T-helper 17 cell (primary cell): ENCODE measurements around the gene AGK. TPM values are rescaled to one million over a fixed set of nuclear protein-coding genes. Genes with fewer than 3 reads are reported as not detected.
A peak's percentile ranks its signal among the peaks of the same experiment; 100 is the strongest.
"Not testable (repeated sequence)": the region's sequence is repeated elsewhere in the genome, so short reads cannot be mapped to it uniquely, and the experiment has no call there.

ENCODE experiments used
- ATAC-seq: fragments of 150-1000 bp; cut with Tn5 transposase; 2 replicates; pipeline ENCODE4 v1.10.0; 2021; ENCODE audit warnings: mild to moderate bottlenecking, moderate library complexity
- DNase-seq, 3 donors: peaks; one replicate each; pipeline versions ENCODE4 v3.0.0 to v3.0.0-alpha.2; 2020 to 2021
- H3K9me3 ChIP-seq: one replicate; pipeline ENCODE4 v1.7.0; 2013; ENCODE audit warnings: low read length, mild to moderate bottlenecking; ENCODE audit not compliant: control insufficient read depth, poor library complexity, severe bottlenecking
- H3K27ac Mint-ChIP-seq: one replicate; pipeline ENCODE4 v1.8.0; 2022; ENCODE audit warnings: mild to moderate bottlenecking, moderate library complexity, mixed read lengths
- H3K27me3 Mint-ChIP-seq: one replicate; pipeline ENCODE4 v1.8.0; 2022; ENCODE audit warnings: mixed read lengths
- H3K36me3 Mint-ChIP-seq: one replicate; pipeline ENCODE4 v1.8.0; 2022; ENCODE audit warnings: low read depth, mixed read lengths
- H3K4me1 Mint-ChIP-seq: one replicate; pipeline ENCODE4 v1.8.0; 2022; ENCODE audit warnings: mild to moderate bottlenecking, mixed read lengths
- H3K4me3 Mint-ChIP-seq: one replicate; pipeline ENCODE4 v1.8.0; 2022; ENCODE audit warnings: mild to moderate bottlenecking, moderate library complexity, mixed read lengths
- total RNA-seq, 4 donors: library from RNA in 2 of 4; stranded (reverse) in 2 of 4; gene quantifications; one replicate each; pipeline ENCODE4 v1.2.3 and lab custom pipeline; 2022 to 2026

AGK gene
- total RNA-seq, 2 donors from 2014 or later, result 25.9 to 27.4 TPM

DNA sequence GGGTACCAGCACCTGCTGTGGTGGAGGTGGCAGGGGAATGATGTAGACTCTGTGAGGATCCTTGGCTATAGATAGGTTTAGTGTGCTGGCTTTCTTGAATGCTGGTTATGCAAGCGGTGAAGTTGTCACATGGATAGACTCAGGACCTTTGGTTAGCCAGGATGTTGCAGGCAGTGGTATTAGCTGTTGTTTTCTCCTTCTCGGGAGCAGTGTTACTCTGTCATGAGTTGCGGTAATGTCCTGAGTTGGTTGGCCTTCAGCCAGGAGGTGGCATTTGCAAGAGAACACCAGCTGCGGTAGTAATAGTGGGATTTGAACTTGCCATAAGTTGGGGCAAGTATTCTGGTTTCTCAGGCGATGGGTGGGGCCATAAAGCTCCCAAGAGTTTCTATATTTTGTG lies 10.8 kb downstream of the AGK start:
- H3K4me1 Mint-ChIP-seq, result peaks cover 34% of the 10 kb centered on the region
- no peaks in the 10 kb centered on the region for H3K27me3 Mint-ChIP-seq
- peaks cover 28% of the 10 kb centered on the region for H3K36me3 Mint-ChIP-seq
- DNase-seq (no peak), ATAC-seq (no peak)
- H3K4me3 Mint-ChIP-seq, result no peak overlapping the region
- H3K9me3 ChIP-seq, result peaks cover 3% of the 10 kb centered on the region
- peak overlapping the region; percentile 24 for H3K27ac Mint-ChIP-seq

DNA sequence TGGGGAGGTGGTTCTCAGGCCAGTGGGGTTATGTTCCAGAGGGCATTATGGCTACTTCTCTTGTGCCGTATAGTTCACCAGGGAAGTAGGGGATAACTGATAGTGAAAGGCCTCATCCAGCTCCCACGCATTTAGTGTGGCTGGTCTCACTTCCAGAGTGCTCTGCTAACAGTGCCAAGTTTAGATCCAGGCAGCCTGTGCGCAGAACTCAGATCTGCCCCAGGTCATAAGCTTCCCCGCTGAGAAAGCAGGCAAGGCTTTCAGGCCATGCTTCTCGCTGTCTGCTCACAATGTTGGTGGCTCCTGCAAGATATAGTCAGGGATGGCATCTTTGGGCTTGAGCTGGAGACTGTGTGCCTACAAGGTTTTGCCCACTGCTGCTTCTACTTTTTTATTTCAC lies 11.3 kb downstream of the AGK start:
- H3K4me3 Mint-ChIP-seq, result no peak overlapping the region
- peaks cover 28% of the 10 kb centered on the region for H3K36me3 Mint-ChIP-seq
- peaks cover 3% of the 10 kb centered on the region for H3K9me3 ChIP-seq
- ATAC-seq, result no peak
- H3K4me1 Mint-ChIP-seq, result peaks cover 33% of the 10 kb centered on the region
- H3K27ac Mint-ChIP-seq, result no peak overlapping the region
- DNase-seq, result no peak
- no peaks in the 10 kb centered on the region for H3K27me3 Mint-ChIP-seq

DNA sequence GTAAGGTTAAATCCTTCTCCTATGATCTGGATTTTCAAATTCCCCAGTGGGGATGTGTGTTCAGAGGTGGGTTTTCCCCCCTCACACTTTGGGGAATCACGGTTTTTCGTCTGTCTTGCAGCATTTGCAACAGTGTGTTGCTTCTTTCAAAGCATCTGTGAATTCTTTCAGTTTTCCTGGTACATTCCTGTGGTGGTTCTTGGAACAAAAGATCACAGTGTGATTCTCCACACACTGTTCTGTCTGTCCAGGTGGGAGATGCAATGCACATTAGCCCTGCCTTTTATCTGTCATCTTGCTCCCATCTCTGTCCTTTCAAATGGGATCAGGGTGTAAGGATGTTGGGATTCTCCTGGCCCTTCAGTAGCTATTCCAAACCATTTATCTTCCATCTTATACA lies 11.8 kb downstream of the AGK start:
- Mint-ChIP-seq H3K27ac (no peak overlapping the region), H3K27me3 (no peaks in the 10 kb centered on the region), H3K4me3 (no peak overlapping the region), H3K4me1 (peaks cover 31% of the 10 kb centered on the region), H3K36me3 (peaks cover 26% of the 10 kb centered on the region)
- H3K9me3 ChIP-seq, result peaks cover 3% of the 10 kb centered on the region
- no peak for ATAC-seq
- DNase-seq, result no peak

DNA sequence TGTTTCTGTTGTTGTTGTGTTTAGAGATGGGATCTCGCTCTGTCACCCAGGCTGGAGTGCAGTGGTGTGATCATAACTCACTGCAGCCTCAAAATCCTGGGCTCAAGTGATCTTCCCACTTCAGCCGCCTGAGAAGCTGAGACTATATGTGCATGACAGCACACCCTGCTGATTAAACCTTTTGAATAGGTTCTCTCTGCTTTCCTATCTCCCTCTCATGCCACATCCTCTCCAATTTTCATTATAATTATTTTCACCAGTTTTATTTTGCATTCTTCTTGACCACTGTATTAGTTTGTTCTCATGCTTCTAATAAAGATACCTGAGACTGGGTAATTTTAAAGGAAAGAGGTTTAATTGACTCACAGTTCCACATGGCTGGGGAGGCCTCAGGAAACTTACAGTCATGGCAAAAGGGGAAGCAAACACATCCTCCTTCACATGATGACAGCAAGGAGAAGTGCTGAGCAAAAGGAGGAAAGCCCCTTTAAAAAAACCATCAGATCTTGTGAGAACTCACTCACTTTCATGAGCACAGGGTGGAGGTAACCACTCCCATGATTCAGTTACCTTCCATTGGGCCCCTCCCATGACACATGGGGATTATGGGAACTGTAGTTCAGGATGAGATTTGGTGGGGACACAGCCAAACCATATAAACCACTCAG lies 12.9 kb downstream of the AGK start:
- peaks cover 2% of the 10 kb centered on the region for H3K9me3 ChIP-seq
- Mint-ChIP-seq H3K4me1 (peaks cover 24% of the 10 kb centered on the region), H3K27me3 (no peaks in the 10 kb centered on the region), H3K4me3 (no peak overlapping the region), H3K27ac (peak overlapping the region; percentile 90), H3K36me3 (peaks cover 26% of the 10 kb centered on the region)
- DNase-seq (no peak), ATAC-seq (peak; percentile 61)

DNA sequence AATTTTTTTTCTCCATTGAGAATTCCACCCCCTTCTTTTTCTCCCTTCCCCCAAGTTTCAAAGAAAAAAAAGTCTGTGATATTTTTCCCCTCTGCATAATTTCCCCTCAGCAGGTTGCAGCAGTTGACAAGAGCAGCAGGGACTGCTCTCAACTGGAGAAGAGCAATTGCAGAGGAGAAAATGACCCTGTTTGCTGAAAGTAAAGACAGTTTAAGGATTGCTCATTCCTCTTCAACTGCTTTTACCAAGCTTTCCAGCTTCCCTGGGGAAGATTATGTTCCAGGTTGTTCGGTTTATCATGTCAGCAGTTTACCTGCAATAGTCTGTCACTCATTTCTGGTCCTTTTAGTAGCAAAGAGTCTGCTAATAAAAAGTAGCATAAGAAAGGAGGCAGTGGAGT lies 16.2 kb downstream of the AGK start:
- Mint-ChIP-seq H3K27ac (no peak overlapping the region), H3K36me3 (peaks cover 23% of the 10 kb centered on the region), H3K27me3 (no peaks in the 10 kb centered on the region), H3K4me3 (no peak overlapping the region), H3K4me1 (peaks cover 13% of the 10 kb centered on the region)
- ATAC-seq, result no peak
- no peaks in the 10 kb centered on the region for H3K9me3 ChIP-seq
- no peak for DNase-seq

DNA sequence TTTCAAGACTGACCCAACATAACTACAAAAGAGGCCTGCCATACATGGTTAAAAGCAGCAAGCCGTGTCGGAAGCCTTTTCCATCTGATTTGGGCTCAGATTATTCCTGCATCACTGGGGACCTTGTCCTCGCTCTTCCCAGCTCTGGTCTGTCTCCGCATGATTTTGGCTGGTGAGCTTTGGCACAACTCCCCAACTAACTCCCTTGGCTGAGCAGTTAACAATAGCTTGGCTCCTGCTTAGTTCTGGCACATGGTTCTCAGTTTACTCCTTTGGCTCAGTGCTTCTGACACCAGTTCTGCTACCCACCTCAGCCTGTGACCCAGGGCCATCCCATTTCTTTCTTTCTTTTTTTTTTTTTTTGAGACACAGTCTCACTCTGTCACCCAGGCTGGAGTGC lies 17.0 kb downstream of the AGK start:
- Mint-ChIP-seq H3K4me3 (no peak overlapping the region), H3K27ac (no peak overlapping the region), H3K27me3 (no peaks in the 10 kb centered on the region), H3K36me3 (peaks cover 26% of the 10 kb centered on the region), H3K4me1 (peaks cover 13% of the 10 kb centered on the region)
- no peak for ATAC-seq
- no peaks in the 10 kb centered on the region for H3K9me3 ChIP-seq
- DNase-seq, result no peak

DNA sequence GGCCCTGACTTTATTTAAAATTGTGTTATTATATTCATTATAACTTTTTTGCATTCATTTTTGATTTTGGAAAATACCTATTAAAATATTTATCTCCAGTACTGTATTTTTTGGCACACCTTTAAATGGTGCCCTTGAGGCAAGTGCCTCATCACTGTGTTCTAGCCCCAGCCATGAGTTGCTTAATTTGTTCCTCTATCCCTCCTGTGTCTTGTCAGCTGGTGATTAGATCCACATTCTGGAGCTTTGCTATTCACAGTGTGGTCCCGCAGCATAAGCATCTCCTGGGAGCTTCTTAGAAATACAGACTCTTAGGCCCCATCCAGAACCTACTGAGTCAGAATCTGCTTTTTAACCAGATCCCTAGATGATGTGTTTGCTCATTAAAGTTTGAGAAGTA lies 19.8 kb downstream of the AGK start:
- peaks cover 4% of the 10 kb centered on the region for H3K9me3 ChIP-seq
- DNase-seq, result no peak
- ATAC-seq, result no peak
- Mint-ChIP-seq H3K36me3 (peaks cover 22% of the 10 kb centered on the region), H3K4me3 (no peak overlapping the region), H3K4me1 (peaks cover 6% of the 10 kb centered on the region), H3K27me3 (no peaks in the 10 kb centered on the region), H3K27ac (no peak overlapping the region)

DNA sequence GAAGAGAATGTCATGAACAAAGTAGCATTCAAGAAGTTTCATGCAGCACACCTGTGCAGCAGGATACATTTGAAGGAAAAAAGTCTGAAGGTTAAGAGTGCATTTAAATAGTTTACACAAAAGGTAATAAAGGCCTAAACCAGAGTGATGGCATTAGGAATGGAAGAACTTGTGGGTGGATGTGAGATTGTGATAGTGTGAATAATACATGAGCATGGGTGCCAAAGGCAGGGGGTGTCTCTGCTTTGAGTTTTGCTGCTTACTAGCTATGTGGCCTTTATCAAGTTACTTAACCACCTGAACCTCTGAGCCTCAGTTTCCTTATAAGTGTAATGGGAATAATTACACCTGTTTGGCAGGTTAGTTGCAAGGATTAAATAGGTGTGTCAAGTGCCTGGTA lies 21.0 kb downstream of the AGK start:
- Mint-ChIP-seq H3K4me3 (no peak overlapping the region), H3K36me3 (peaks cover 14% of the 10 kb centered on the region), H3K27me3 (no peaks in the 10 kb centered on the region), H3K4me1 (no peaks in the 10 kb centered on the region), H3K27ac (peak overlapping the region; percentile 2)
- DNase-seq, result no peak
- ATAC-seq, result no peak
- peaks cover 4% of the 10 kb centered on the region for H3K9me3 ChIP-seq

DNA sequence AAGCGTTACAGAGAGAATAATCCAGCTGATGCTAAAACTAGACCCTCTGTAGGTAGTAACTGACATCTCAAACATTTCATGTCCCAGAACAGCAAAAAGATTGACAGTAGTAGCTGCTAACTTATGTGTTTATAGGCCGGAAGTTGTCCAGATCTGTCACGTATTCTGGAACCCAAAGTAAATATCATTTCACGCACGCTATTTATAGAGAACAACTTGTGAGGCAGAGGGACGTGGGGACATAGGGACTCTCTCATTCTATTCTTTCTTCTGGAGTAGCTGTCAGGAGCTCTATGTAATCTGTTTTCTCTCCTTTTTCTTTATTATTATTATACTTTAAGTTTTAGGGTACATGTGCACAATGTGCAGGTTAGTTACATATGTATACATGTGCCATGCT lies 22.3 kb downstream of the AGK start:
- DNase-seq (no peak), ATAC-seq (no peak)
- Mint-ChIP-seq H3K4me1 (no peaks in the 10 kb centered on the region), H3K4me3 (no peak overlapping the region), H3K27me3 (no peaks in the 10 kb centered on the region), H3K36me3 (peaks cover 14% of the 10 kb centered on the region), H3K27ac (no peak overlapping the region)
- peaks cover 4% of the 10 kb centered on the region for H3K9me3 ChIP-seq

DNA sequence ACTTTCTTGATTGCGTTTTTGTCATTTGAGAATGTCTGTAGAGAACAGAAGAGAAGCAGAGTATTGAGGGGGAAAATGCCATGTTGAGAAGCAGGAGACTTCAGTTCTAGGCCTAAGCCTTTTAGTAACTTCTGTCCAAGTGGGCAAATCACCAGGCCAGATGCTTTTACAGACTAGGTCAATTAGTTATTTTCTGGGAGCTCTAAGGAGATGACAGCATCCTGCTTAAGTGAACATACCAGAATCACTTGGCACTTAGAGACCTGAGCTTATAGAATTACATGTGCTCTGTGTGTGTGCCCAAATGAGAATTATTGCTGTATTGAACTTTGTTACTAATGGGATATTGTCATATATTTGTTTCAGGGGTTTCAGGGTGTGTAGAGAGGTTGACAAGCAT lies 24.0 kb downstream of the AGK start:
- Mint-ChIP-seq H3K27me3 (no peaks in the 10 kb centered on the region), H3K27ac (no peak overlapping the region), H3K4me3 (no peak overlapping the region), H3K4me1 (no peaks in the 10 kb centered on the region), H3K36me3 (peaks cover 14% of the 10 kb centered on the region)
- H3K9me3 ChIP-seq, result peaks cover 4% of the 10 kb centered on the region
- DNase-seq (no peak), ATAC-seq (no peak)

DNA sequence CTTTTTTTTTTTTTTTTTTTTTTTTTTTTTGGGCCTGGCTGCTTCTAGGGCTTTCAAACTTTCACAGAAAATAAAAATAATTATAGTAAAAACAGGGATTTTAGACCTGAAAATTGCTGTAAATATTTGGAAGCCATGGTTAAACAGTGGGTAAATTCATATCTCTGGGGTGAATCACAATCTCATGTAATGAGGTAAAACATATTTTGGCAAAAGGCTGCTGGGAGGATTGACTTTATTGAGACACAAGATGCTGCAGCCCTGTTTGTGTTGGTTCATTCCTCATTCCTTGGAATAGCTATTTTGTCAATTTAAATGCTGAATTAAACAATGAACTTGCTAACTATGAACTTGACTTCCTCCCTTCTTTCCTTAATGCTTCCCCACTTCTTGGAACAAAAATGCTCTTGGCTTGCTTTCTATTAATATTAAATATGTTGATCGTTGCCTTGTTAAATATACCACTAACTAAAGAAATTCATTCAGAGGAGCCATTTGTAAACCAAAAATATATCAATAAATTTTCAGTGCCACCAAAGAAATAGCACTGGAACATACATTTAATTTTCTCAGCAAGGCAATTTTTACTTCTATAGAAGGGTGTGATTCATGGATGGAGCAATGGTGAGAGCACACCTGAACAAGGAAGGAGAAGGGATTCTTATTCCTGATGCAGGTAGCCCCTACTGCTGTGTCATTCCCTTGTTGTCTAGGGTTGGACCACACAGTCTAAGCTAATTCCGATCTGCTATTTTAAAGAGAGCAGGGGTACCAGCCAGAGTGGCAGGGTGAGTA lies 24.6 kb downstream of the AGK start:
- H3K4me3 Mint-ChIP-seq, result no peak overlapping the region
- no peaks in the 10 kb centered on the region for H3K27me3 Mint-ChIP-seq
- no peak overlapping the region for H3K27ac Mint-ChIP-seq
- H3K36me3 Mint-ChIP-seq, result peaks cover 14% of the 10 kb centered on the region
- no peaks in the 10 kb centered on the region for H3K4me1 Mint-ChIP-seq
- H3K9me3 ChIP-seq, result peaks cover 4% of the 10 kb centered on the region
- DNase-seq, result no peak
- no peak for ATAC-seq

DNA sequence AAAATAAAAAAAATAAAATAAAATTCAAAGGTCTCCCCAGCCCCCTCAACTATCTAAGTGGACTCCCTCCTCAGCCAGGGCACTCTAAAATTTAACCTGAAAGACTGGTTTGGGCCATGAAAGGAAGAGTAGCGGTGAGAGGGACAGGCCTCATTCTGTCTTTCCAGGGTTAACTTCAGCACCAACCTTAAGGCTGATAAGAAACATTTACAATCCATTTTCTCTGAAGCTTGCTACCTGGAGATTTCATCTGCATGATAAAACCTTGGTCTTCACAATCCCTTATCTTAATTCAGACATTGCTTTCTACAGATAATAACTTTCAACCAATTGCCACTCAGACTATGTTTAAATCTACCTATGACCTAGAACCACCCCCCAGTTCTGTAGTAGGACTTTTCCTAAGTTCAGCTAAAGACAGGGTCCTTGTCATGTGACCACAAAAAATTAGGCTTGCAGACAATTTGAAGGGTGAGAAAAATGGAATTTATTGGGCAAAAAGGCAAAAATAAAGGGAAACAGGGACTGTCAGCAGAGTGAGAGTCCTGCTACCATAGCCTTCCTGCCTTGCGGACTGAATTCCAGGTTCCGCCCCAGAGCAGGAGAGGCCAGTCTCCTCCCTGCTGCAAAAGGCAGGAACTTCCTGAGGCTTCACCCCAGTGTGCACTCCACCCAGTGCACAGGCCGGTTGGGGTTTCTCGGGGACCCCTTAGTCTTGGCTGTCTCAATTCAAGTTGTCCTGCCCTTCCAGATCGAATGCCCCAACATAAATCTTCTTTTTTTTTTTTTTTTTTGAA lies 26.0 kb downstream of the AGK start:
- ATAC-seq (no peak), DNase-seq (no peak)
- no peaks in the 10 kb centered on the region for H3K27me3 Mint-ChIP-seq
- H3K9me3 ChIP-seq, result peaks cover 4% of the 10 kb centered on the region
- no peak overlapping the region for H3K4me3 Mint-ChIP-seq
- H3K4me1 Mint-ChIP-seq, result no peaks in the 10 kb centered on the region
- H3K27ac Mint-ChIP-seq, result no peak overlapping the region
- peaks cover 12% of the 10 kb centered on the region for H3K36me3 Mint-ChIP-seq

DNA sequence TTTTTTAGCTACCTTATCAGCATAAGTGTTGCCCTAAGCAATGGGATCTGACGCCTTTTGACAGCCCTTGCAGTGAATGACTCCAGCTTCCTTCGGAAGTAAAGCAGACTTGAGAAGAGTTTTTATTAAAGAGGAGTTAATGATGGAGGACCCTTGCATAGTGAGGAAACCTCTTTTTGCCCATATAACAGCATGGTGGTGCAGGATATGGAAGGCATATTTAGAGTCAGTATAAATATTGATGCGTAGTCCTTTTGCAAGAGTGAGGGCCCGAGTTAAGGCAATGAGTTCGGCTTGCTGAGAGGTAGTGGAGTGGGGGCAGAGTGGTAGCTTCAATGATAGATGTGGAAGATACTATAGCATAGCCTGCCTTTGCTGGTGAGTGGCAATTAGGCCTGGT lies 28.7 kb downstream of the AGK start:
- not testable (repeated sequence) for H3K4me1 Mint-ChIP-seq, H3K4me3 Mint-ChIP-seq, ATAC-seq

More for the DNA sequence above, 28.7 kb downstream of the AGK start:
- H3K36me3 Mint-ChIP-seq, H3K9me3 ChIP-seq, DNase-seq, H3K27ac Mint-ChIP-seq, H3K27me3 Mint-ChIP-seq: not testable (repeated sequence)
